Measurements from ENCODE around the gene ZDHHC4. TPM values are rescaled to one million over a fixed set of nuclear protein-coding genes. Genes with fewer than 3 reads are reported as not detected.

ZDHHC4 gene
- total and polyA plus RNA-seq, 2 of the 8 experiments (the other 6 are each of a cell fraction or from before 2014, with no cell fraction given) = 50.2 to 171 TPM

GRCh38 chr7:6575281-6576023 lies 1.8 kb upstream of the ZDHHC4 start (continued):
- TF ChIP-seq CHD7 (IDR thresholded peaks at IDR 0.05; ENCODE audit: insufficient replicate concordance, low read length) (no peak), CTBP2 (IDR thresholded peaks at IDR 0.05; ENCODE audit: borderline replicate concordance, insufficient read depth, insufficient read length, low read length) (no peak), GABPA (IDR thresholded peaks at IDR 0.05; ENCODE audit: borderline replicate concordance, insufficient read depth, low read length) (no peak), CTCF (IDR thresholded peaks at IDR 0.05; ENCODE audit: control extremely low read depth in 1 of 3, insufficient read depth in 1 of 3, low read depth in 1 of 3, low read length in 3 of 3) (no peak)

Data from H1 (cell line).